Type B pancreatic cell (in vitro differentiated cells): Measurements from ENCODE around the gene CDH15. TPM values are rescaled to one million over a fixed set of nuclear protein-coding genes. Genes with fewer than 3 reads are reported as not detected.

Source experiments
- DNase-seq: peaks from one replicate; pipeline ENCODE4 v3.0.0; 2021; ENCODE audit warnings: mixed read lengths; ENCODE audit not compliant: unreplicated experiment; ENCODE audit errors: extremely low spot score
- H3K27ac Mint-ChIP-seq: 2 replicates; pipeline ENCODE4 v1.8.0; 2021; ENCODE audit warnings: mild to moderate bottlenecking, mixed read lengths
- H3K27me3 Mint-ChIP-seq: 2 replicates; pipeline ENCODE4 v1.8.0; 2021; ENCODE audit warnings: mixed read lengths
- H3K36me3 Mint-ChIP-seq: 2 replicates; pipeline ENCODE4 v1.8.0; 2021; ENCODE audit warnings: mixed read lengths
- H3K4me1 Mint-ChIP-seq: one replicate; pipeline ENCODE4 v1.8.0; 2021; ENCODE audit warnings: mixed read lengths; ENCODE audit not compliant: unreplicated experiment
- H3K4me3 Mint-ChIP-seq: 2 replicates; pipeline ENCODE4 v1.8.0; 2021; ENCODE audit warnings: mild to moderate bottlenecking, mixed read lengths
- H3K9me3 Mint-ChIP-seq: 2 replicates; pipeline ENCODE4 v1.8.0; 2021; ENCODE audit warnings: mixed read lengths
- CTCF ChIP-seq: fragments of 200-600 bp; sonication (generic); conservative IDR thresholded peaks from 2 replicates; pipeline ENCODE4 v1.5.0; 2021; ENCODE audit warnings: antibody characterized with exemption, mild to moderate bottlenecking
- total RNA-seq: library from RNA; stranded (reverse); gene quantifications from 2 replicates; pipeline ENCODE4 v1.2.1, GENCODE V29; 2021; ENCODE audit warnings: low replicate concordance

The CDH15 gene
- total RNA-seq, 1 donor from 2014 or later: 5.0 TPM

DNA sequence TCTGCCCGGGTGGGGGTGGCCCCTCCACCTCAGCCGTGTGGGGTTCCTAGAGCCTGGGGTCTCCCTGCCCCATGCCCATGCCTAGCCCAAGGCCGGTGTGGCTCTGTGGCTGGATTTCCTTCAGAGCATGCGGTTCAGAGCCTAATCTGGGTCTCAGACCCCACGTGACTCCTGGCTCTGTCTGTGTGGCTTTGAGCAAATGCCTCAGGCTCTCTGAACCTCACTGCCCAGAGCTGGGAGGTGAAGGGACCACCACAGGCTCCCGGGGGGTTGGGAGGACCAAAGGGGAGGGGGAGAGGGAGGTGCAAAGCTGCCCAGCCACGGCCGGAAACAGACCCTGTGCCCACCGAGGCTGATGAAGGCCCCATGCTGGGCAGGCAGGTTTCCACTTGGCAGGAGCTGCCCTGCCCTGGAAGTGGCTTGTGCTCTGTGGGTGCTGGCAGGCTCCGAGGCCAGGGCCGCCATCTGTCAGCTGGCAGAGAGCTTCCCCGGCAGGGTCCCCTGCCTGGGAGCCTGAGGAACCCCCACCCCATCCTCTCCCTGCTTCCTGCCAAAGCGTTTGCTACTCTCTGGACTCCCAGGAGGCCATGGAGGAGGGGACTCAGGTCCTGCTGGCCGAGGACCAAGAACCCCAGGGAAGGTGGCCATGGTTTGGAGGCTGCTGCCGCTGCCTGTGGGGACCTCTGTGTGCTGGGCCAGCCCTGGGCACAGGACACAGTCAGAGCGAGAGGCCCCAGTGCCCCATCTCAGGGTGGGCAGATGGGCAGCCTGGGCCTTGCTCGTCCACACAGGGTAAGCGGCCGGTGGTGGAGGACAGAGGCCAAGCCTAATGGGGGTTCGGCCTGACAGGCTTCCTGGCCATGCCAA, 4.0 kb downstream of the CDH15 start:
- DNase-seq: no peak
- peaks cover 4% of the 10 kb centered on the region for H3K27me3 Mint-ChIP-seq
- no peak for TF ChIP-seq CTCF
- H3K4me1 Mint-ChIP-seq: peaks cover 4% of the 10 kb centered on the region
- H3K4me3 Mint-ChIP-seq: no peak overlapping the region
- no peaks in the 10 kb centered on the region for H3K9me3 Mint-ChIP-seq
- no peak overlapping the region for H3K27ac Mint-ChIP-seq
- no peaks in the 10 kb centered on the region for H3K36me3 Mint-ChIP-seq

- DNase-seq: no peak
- H3K4me3 Mint-ChIP-seq: no peak overlapping the region
- no peak overlapping the region for H3K27ac Mint-ChIP-seq
- H3K36me3 Mint-ChIP-seq: no peaks in the 10 kb centered on the region
- H3K4me1 Mint-ChIP-seq: no peaks in the 10 kb centered on the region
- no peak for TF ChIP-seq CTCF
- H3K9me3 Mint-ChIP-seq: no peaks in the 10 kb centered on the region
- no peaks in the 10 kb centered on the region for H3K27me3 Mint-ChIP-seq
Measured at GRCh38 chr16:89176147-89176690, 4.7 kb downstream of the CDH15 start.

- TF ChIP-seq CTCF: no peak
- no peaks in the 10 kb centered on the region for H3K27me3 Mint-ChIP-seq
- H3K9me3 Mint-ChIP-seq: no peaks in the 10 kb centered on the region
- H3K27ac Mint-ChIP-seq: no peak overlapping the region
- no peaks in the 10 kb centered on the region for H3K4me1 Mint-ChIP-seq
- H3K36me3 Mint-ChIP-seq: no peaks in the 10 kb centered on the region
- DNase-seq: no peak
- H3K4me3 Mint-ChIP-seq: no peak overlapping the region
Measured at GRCh38 chr16:89176717-89177116, 5.2 kb downstream of the CDH15 start.

DNA sequence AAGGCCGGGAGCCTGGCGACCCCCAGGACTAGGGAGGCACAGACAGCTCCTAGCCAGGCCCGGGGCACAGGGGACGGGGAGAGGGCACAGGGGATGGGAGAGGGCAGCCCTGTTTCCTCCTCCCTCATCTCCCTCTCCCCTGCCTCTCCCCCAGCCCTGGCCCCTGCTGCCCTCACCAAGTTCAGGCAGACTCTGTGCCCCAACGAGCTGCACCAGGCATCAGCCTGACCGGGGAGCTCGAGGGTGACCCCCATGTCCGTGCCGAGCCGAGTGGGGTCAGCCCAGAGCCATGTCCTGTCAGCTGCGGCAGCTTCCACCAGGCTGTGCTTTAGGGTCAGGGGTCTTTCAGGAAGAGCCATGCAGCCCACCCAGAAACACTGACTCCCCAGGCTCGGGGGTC, 6.0 kb downstream of the CDH15 start:
- no peaks in the 10 kb centered on the region for H3K9me3 Mint-ChIP-seq
- DNase-seq: no peak
- no peak for TF ChIP-seq CTCF
- no peaks in the 10 kb centered on the region for H3K4me1 Mint-ChIP-seq
- no peaks in the 10 kb centered on the region for H3K36me3 Mint-ChIP-seq
- H3K4me3 Mint-ChIP-seq: no peak overlapping the region
- no peaks in the 10 kb centered on the region for H3K27me3 Mint-ChIP-seq
- H3K27ac Mint-ChIP-seq: no peak overlapping the region

DNA sequence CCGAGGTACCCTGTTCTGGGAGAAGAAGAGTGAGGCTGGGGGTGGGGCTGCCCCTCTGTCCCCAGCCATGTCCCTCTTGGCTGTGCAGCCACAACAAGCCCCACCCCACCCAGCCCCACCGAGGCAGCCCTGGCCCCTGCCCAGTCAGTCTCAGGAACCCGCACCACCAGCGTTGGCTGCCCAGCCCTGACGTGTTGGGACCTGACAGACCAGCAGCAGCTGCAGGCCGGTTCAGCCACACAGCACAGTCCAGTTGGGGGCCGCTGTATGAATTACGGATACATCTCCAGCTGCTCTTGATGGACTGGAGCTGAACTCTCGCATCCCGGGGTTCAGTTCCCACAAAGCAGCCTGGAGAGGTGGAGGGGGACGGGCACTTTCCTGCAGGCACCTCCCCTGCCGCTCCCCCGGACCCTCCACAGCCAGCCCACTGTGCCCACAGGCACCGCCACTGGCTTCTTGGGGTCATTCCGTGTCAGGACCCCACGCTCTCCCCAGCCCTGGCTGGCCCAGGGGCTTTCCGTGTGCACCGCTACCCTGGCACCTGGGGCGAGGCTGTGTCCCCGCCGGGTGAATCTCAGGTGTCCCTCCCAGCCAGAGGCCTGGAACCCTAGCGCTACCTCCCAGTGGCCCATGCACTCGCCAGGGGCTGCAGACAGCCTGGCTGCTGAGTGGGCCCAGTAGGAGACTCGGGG, 7.1 kb downstream of the CDH15 start:
- H3K36me3 Mint-ChIP-seq: no peaks in the 10 kb centered on the region
- no peak overlapping the region for H3K4me3 Mint-ChIP-seq
- H3K27ac Mint-ChIP-seq: no peak overlapping the region
- H3K4me1 Mint-ChIP-seq: no peaks in the 10 kb centered on the region
- TF ChIP-seq CTCF: no peak
- DNase-seq: no peak
- no peaks in the 10 kb centered on the region for H3K9me3 Mint-ChIP-seq
- peaks cover 3% of the 10 kb centered on the region for H3K27me3 Mint-ChIP-seq
